IgD-negative memory B cell (primary cell): ENCODE data around the gene ZNF428. TPM values are rescaled to one million over a fixed set of nuclear protein-coding genes. Genes with fewer than 3 reads are reported as not detected.
A peak's percentile ranks its signal among the peaks of the same experiment; 100 is the strongest.

Experiments used
- H3K27ac Mint-ChIP-seq, 3 donors: one replicate each; pipeline ENCODE4 v1.8.0; 2020 to 2022; ENCODE audit warnings: mild to moderate bottlenecking in 3 of 3, mixed read lengths in 3 of 3, moderate library complexity in 1 of 3
- H3K27me3 Mint-ChIP-seq: one replicate; pipeline ENCODE4 v1.8.0; 2021; ENCODE audit warnings: mixed read lengths
- H3K36me3 Mint-ChIP-seq: one replicate; pipeline ENCODE4 v1.8.0; 2020; ENCODE audit warnings: mild to moderate bottlenecking, mixed read lengths
- H3K4me1 Mint-ChIP-seq, 3 donors: one replicate each; pipeline ENCODE4 v1.8.0; 2020 to 2022; ENCODE audit warnings: mixed read lengths in 3 of 3, mild to moderate bottlenecking in 1 of 3
- H3K4me3 Mint-ChIP-seq, 4 donors: one replicate each; pipeline ENCODE4 v1.8.0; 2020 to 2022; ENCODE audit warnings: mild to moderate bottlenecking in 4 of 4, mixed read lengths in 4 of 4, moderate library complexity in 3 of 4
- H3K9me3 Mint-ChIP-seq, 3 donors: one replicate each; pipeline ENCODE4 v1.8.0; 2020 to 2021; ENCODE audit warnings: mixed read lengths in 3 of 3, mild to moderate bottlenecking in 1 of 3
- polyA plus RNA-seq: library from polyadenylated mRNA; unstranded; fragments of 300-500 nt; fragmentation: Illumina TruSeq; gene quantifications from one replicate; pipeline ENCODE4 v1.2.3, GENCODE V29; 2021

Gene ZNF428
- polyA plus RNA-seq, 1 donor from 2014 or later: 15.4 TPM

GRCh38 chr19:43560687-43561086 lies 58.7 kb downstream of the ZNF428 start:
- H3K4me1 Mint-ChIP-seq: peaks cover 21 to 35% (median 31%) of the 10 kb centered on the region in 3 donors
- peak overlapping the region; percentile 45 to 91 (median 55) for H3K27ac Mint-ChIP-seq
- peaks cover 2% of the 10 kb centered on the region for H3K27me3 Mint-ChIP-seq
- peaks cover 0 to 1% (median 0%) of the 10 kb centered on the region in 3 donors for H3K9me3 Mint-ChIP-seq
- H3K4me3 Mint-ChIP-seq: peak overlapping the region in 2 of 4 donors; percentile 11 to 65
- H3K36me3 Mint-ChIP-seq: peaks cover 13% of the 10 kb centered on the region

Other genes with a start within 250 kb of the ZNF428 start
- not detected for gene TEX101, start 204.7 kb downstream of the ZNF428 start, polyA plus RNA-seq
- 0.25 TPM for gene LYPD3, start 154.0 kb downstream of the ZNF428 start, polyA plus RNA-seq
- gene PHLDB3, start 114.9 kb downstream of the ZNF428 start, polyA plus RNA-seq: 6.8 TPM
- 25.2 TPM for gene ETHE1, start 92.4 kb downstream of the ZNF428 start, polyA plus RNA-seq
- gene ZNF575, start 86.4 kb downstream of the ZNF428 start, polyA plus RNA-seq: 2.9 TPM
- 23.6 TPM for gene XRCC1, start 44.1 kb downstream of the ZNF428 start, polyA plus RNA-seq
- gene PINLYP, start 43.8 kb downstream of the ZNF428 start, polyA plus RNA-seq: not detected
- gene IRGQ, start 23.5 kb downstream of the ZNF428 start, polyA plus RNA-seq: 1.0 TPM
- 9.9 TPM for gene ZNF576, start 23.0 kb downstream of the ZNF428 start, polyA plus RNA-seq
- not detected for gene SRRM5, start 7.5 kb downstream of the ZNF428 start, polyA plus RNA-seq
- gene CADM4, start 20.2 kb upstream of the ZNF428 start, polyA plus RNA-seq: not detected
- 1.3 TPM for gene PLAUR, start 50.5 kb upstream of the ZNF428 start, polyA plus RNA-seq
- not detected for gene IRGC, start 96.4 kb upstream of the ZNF428 start, polyA plus RNA-seq
- 15.6 TPM for gene SMG9, start 135.3 kb upstream of the ZNF428 start, polyA plus RNA-seq
- gene KCNN4, start 161.3 kb upstream of the ZNF428 start, polyA plus RNA-seq: 87.9 TPM
- not detected for gene LYPD5, start 182.8 kb upstream of the ZNF428 start, polyA plus RNA-seq
- 2.6 TPM for gene ZNF283, start 207.7 kb upstream of the ZNF428 start, polyA plus RNA-seq